Prostate gland (tissue), 2 donors: Measurements from ENCODE around the gene TBL2. TPM values are rescaled to one million over a fixed set of nuclear protein-coding genes. Genes with fewer than 3 reads are reported as not detected.

Experiments
- DNase-seq: peaks from one replicate; pipeline ENCODE4 v3.0.0-alpha.2; 2019; ENCODE audit warnings: low spot score
- H3K27ac ChIP-seq, 2 donors: fragments of 200-600 bp; sonication (generic); 2 replicates each; pipeline ENCODE4 v1.5.1; 2017 to 2019
- H3K27me3 ChIP-seq: fragments of 200-600 bp; sonication (generic); replicated peaks from 2 replicates; pipeline ENCODE4 v1.5.1; 2019; ENCODE audit not compliant: insufficient read depth
- H3K36me3 ChIP-seq, 2 donors: fragments of 200-600 bp; sonication (generic); 1 replicate in 1 of 2; 2 replicates in 1 of 2; pipeline versions ENCODE4 v1.5.1 to v1.8.1; 2017 to 2019
- H3K4me1 ChIP-seq: fragments of 200-600 bp; sonication (generic); replicated peaks from 2 replicates; pipeline ENCODE4 v1.5.1; 2019
- H3K4me3 ChIP-seq, 2 donors: fragments of 200-600 bp; sonication (generic); 2 replicates each; pipeline ENCODE4 v1.5.1; 2017 to 2019
- H3K9me3 ChIP-seq: fragments of 200-600 bp; sonication (generic); 2 replicates; pipeline ENCODE4 v1.5.1; 2017
- CTCF ChIP-seq, 4 experiments: fragments of 200-600 bp in 2 of 4; fragments of 450-650 bp in 2 of 4; sonication (generic) in 2 of 4; IDR thresholded peaks; 1 replicate in 3 of 4; 2 replicates in 1 of 4; pipeline ENCODE4 v1.5.1; 2016 to 2019; ENCODE audit warnings: antibody characterized with exemption in 4 of 4, mild to moderate bottlenecking in 2 of 4, moderate library complexity in 2 of 4
- POLR2A ChIP-seq: fragments of 450-650 bp; IDR thresholded peaks from one replicate; pipeline ENCODE4 v1.6.1; 2016; ENCODE audit warnings: antibody characterized with exemption, mild to moderate bottlenecking
- POLR2AphosphoS5 ChIP-seq: sonication (generic); formaldehyde crosslinking; IDR thresholded peaks from one replicate; pipeline ENCODE4 v1.6.1; 2017; ENCODE audit warnings: antibody characterized with exemption
- WGBS: methylation state at CpG from one replicate; pipeline ENCODE4 v1.1.5; 2018; 5-methylcytosine and 5-hydroxymethylcytosine counted together
- intact Hi-C: fragments of 100-400 bp; cut with DNase I; formaldehyde crosslinking; loops from one replicate; pipeline ENCODE4 v1.14.2; 2022
- total RNA-seq, 2 donors: library from RNA; depleted of rRNA; stranded (reverse); fragments of >200 nt; gene quantifications; one replicate each; pipeline ENCODE4 v1.1.0, GENCODE V29; 2016

TBL2 gene
- total RNA-seq, 2 donors from 2014 or later = 73.5 to 112 TPM

GRCh38 chr7:73596191-73597065, 18.0 kb upstream of the TBL2 start:
- DNase-seq = no peak
- intact Hi-C loops = no loop called here
- Histone ChIP-seq H3K4me1 (no peaks in the 10 kb centered on the region), H3K36me3 (no peaks in the 10 kb centered on the region), H3K27me3 (no peaks in the 10 kb centered on the region), H3K27ac (no peak overlapping the region), H3K9me3 (no peaks in the 10 kb centered on the region), H3K4me3 (no peak overlapping the region)
- WGBS = 67% methylated on average over 33 of the region's 37 CpGs
- TF ChIP-seq POLR2AphosphoS5 = no peak

GRCh38 chr7:73595358-73595757, 17.0 kb upstream of the TBL2 start:
- no peak overlapping the region for H3K27ac ChIP-seq
- H3K4me3 ChIP-seq = no peak overlapping the region
- no peak for DNase-seq
- no peaks in the 10 kb centered on the region for H3K9me3 ChIP-seq
- 87% methylated on average over 9 of the region's 9 CpGs for WGBS
- no peaks in the 10 kb centered on the region for H3K36me3 ChIP-seq
- no peaks in the 10 kb centered on the region for H3K4me1 ChIP-seq
- no peaks in the 10 kb centered on the region for H3K27me3 ChIP-seq
- TF ChIP-seq POLR2A (no peak), CTCF (IDR thresholded peaks at IDR 0.05) (no peak), POLR2AphosphoS5 (no peak)
- intact Hi-C loops = no loop called here

GRCh38 chr7:73593207-73594045, 15.0 kb upstream of the TBL2 start:
- H3K27ac ChIP-seq = no peak overlapping the region
- intact Hi-C loops = no loop called here
- H3K4me3 ChIP-seq = no peak overlapping the region
- no peaks in the 10 kb centered on the region for H3K9me3 ChIP-seq
- H3K27me3 ChIP-seq = no peaks in the 10 kb centered on the region
- 75% methylated on average over 14 of the region's 14 CpGs for WGBS
- H3K4me1 ChIP-seq = no peaks in the 10 kb centered on the region
- TF ChIP-seq CTCF (IDR thresholded peaks at IDR 0.05) (no peak), POLR2A (no peak), POLR2AphosphoS5 (no peak)
- H3K36me3 ChIP-seq = no peaks in the 10 kb centered on the region
- DNase-seq = no peak

GRCh38 chr7:73586911-73587310, 8.5 kb upstream of the TBL2 start:
- Histone ChIP-seq H3K27me3 (no peaks in the 10 kb centered on the region), H3K9me3 (no peaks in the 10 kb centered on the region), H3K4me1 (no peaks in the 10 kb centered on the region), H3K4me3 (no peak overlapping the region), H3K27ac (no peak overlapping the region), H3K36me3 (no peaks in the 10 kb centered on the region)
- intact Hi-C loops = no loop called here
- 96% methylated on average over 12 of the region's 12 CpGs for WGBS
- no peak for DNase-seq
- TF ChIP-seq POLR2A (no peak), POLR2AphosphoS5 (no peak), CTCF (IDR thresholded peaks at IDR 0.05) (no peak)

GRCh38 chr7:73585196-73585595, 6.8 kb upstream of the TBL2 start:
- H3K36me3 ChIP-seq = no peaks in the 10 kb centered on the region
- H3K9me3 ChIP-seq = no peaks in the 10 kb centered on the region
- no peak for DNase-seq
- no peak overlapping the region for H3K4me3 ChIP-seq
- intact Hi-C loops = no loop called here
- no peak for TF ChIP-seq POLR2A
- TF ChIP-seq CTCF (IDR thresholded peaks at IDR 0.05) = no peak
- no peak for TF ChIP-seq POLR2AphosphoS5
- H3K27me3 ChIP-seq = no peaks in the 10 kb centered on the region
- 48% methylated on average over 2 of the region's 2 CpGs for WGBS
- no peaks in the 10 kb centered on the region for H3K4me1 ChIP-seq
- H3K27ac ChIP-seq = no peak overlapping the region
